Adrenal gland (tissue), 12 donors: ENCODE results near the gene DUSP8. TPM values are rescaled to one million over a fixed set of nuclear protein-coding genes. Genes with fewer than 3 reads are reported as not detected.
"Not testable (repeated sequence)": the region's sequence is repeated elsewhere in the genome, so short reads cannot be mapped to it uniquely, and the experiment has no call there.

Experiments
- DNase-seq, 7 donors: peaks; one replicate each; pipeline ENCODE4 v3.0.0-alpha.2; 2019 to 2020
- H3K27ac ChIP-seq, 5 donors: fragments of 200-600 bp; sonication (generic) in 4 of 5; 1 replicate in 3 of 5; 2 replicates in 2 of 5; pipeline versions ENCODE4 v1.5.1 to v1.8.0; 2016 to 2020; ENCODE audit warnings: mild to moderate bottlenecking in 1 of 5
- H3K27me3 ChIP-seq: fragments of 200-600 bp; 2 replicates; pipeline ENCODE4 v1.8.0; 2021
- H3K36me3 ChIP-seq, 2 donors: fragments of 200-600 bp; replicated peaks in 1 of 2; 1 replicate in 1 of 2; 2 replicates in 1 of 2; pipeline versions ENCODE4 v1.5.1 to v1.8.0; 2018 to 2022
- H3K4me1 ChIP-seq, 2 donors: fragments of 200-600 bp; replicated peaks in 1 of 2; 1 replicate in 1 of 2; 2 replicates in 1 of 2; pipeline versions ENCODE4 v1.5.1 to v1.8.0; 2018 to 2021
- H3K4me3 ChIP-seq, 4 donors: fragments of 200-600 bp; sonication (generic) in 3 of 4; one replicate each; pipeline ENCODE4 v1.5.1; 2016 to 2018
- H3K9me3 ChIP-seq, 3 donors: fragments of 200-600 bp; sonication (generic) in 1 of 3; replicated peaks in 1 of 3; 1 replicate in 2 of 3; 2 replicates in 1 of 3; pipeline versions ENCODE4 v1.5.1 to v1.8.0; 2016 to 2021
- POLR2A ChIP-seq, 2 donors: fragments of 450-650 bp; IDR thresholded peaks; one replicate each; pipeline ENCODE4 v1.6.1; 2017; ENCODE audit warnings: antibody characterized with exemption in 2 of 2, mild to moderate bottlenecking in 2 of 2, moderate library complexity in 1 of 2
- WGBS, 4 donors: extraction: QIAGEN DNeasy Blood & Tissue Kit in 2 of 4; methylation state at CpG; one replicate each; pipeline versions ENCODE4 v1.1.5 to v1.1.7; 2013 to 2017; 5-methylcytosine and 5-hydroxymethylcytosine counted together
- intact Hi-C, 2 donors: fragments of 100-400 bp; cut with DNase I; formaldehyde crosslinking; loops; one replicate each; pipeline versions ENCODE4 v1.14.1 to v1.15.0; 2022 to 2023
- polyA plus RNA-seq, 3 donors: library from polyadenylated mRNA; stranded (reverse); fragments of 200-250 nt in 2 of 3; fragments of 350-450 nt in 1 of 3; fragmentation: Illumina TruSeq in 1 of 3; extraction: RNeasy Lipid Tissue Mini Kit (QIAGEN cat#74804) in 1 of 3; gene quantifications; one replicate each; pipeline ENCODE4 v1.2.3, GENCODE V29; 2013 to 2014
- total RNA-seq, 9 donors: library from RNA; depleted of rRNA in 4 of 9; stranded (reverse); fragments of >200 nt in 4 of 9; fragments of 120-200 nt in 1 of 9; fragmentation: NEBNext Ultra II Directional in 1 of 9; extraction: Animal tissue kit (Norgen Biotek cat#: 25700) in 1 of 9; gene quantifications; one replicate each; pipeline versions ENCODE4 v1.1.0 to v1.2.4, GENCODE V29; 2013 to 2023
- TF ChIP-seq, protein P1 (sequence below), 6 experiments: fragments of 450-650 bp in 4 of 6; fragments of 200-600 bp in 2 of 6; sonication (generic) in 1 of 6; IDR thresholded peaks; 1 replicate in 5 of 6; 2 replicates in 1 of 6; pipeline versions ENCODE4 v1.5.1 to v1.8.0; 2016 to 2021; ENCODE audit warnings: antibody characterized with exemption in 6 of 6, mild to moderate bottlenecking in 2 of 6, moderate library complexity in 1 of 6
- donor health status: healthy with polysubstance abuse.
- donor health status: Bipolar disorder and iron deficiency.
- donor health status: DM: yes; HTN: yes; CAD: no.
- donor health status: DM: no; HTN: no; CAD: no.
- donor health status: DM: no; HTN: no; CAD: no.
- donor health status: DM: yes; HTN: yes; CAD: no.

DUSP8 gene
- total and polyA plus RNA-seq, 12 donors: 0.22 to 6.3 (median 2.0) TPM

GRCh38 chr11:1597994-1598380 lies 25.9 kb upstream of the DUSP8 start, which contains the start of gene KRTAP5-2:
Gene KRTAP5-2 (minus strand): TSS chr11:1598294. CDS start chr11:1598250, 44 bp downstream.
- 20 to 58% (median 46%) methylated on average over 1 to 4 of the region's 4 CpGs; no CpG with 5 or more reads in 1 of the 4 donors for WGBS, 4 donors
- Histone ChIP-seq H3K4me3 (no peak within 1 kb of the TSS), H3K27ac (no peak within 1 kb of the TSS), H3K27me3 (peaks cover 17% of the 10 kb centered on the region), H3K9me3 (no peaks in the 10 kb centered on the region), H3K4me1 (no peaks in the 10 kb centered on the region), H3K36me3 (no peaks in the 10 kb centered on the region)
- intact Hi-C loops: no loop called here
- TF ChIP-seq, protein P1, sequence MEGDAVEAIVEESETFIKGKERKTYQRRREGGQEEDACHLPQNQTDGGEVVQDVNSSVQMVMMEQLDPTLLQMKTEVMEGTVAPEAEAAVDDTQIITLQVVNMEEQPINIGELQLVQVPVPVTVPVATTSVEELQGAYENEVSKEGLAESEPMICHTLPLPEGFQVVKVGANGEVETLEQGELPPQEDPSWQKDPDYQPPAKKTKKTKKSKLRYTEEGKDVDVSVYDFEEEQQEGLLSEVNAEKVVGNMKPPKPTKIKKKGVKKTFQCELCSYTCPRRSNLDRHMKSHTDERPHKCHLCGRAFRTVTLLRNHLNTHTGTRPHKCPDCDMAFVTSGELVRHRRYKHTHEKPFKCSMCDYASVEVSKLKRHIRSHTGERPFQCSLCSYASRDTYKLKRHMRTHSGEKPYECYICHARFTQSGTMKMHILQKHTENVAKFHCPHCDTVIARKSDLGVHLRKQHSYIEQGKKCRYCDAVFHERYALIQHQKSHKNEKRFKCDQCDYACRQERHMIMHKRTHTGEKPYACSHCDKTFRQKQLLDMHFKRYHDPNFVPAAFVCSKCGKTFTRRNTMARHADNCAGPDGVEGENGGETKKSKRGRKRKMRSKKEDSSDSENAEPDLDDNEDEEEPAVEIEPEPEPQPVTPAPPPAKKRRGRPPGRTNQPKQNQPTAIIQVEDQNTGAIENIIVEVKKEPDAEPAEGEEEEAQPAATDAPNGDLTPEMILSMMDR (IDR thresholded peaks at IDR 0.05): no peak
- TF ChIP-seq POLR2A (IDR thresholded peaks at IDR 0.05): no peak
- no peak for DNase-seq

DNA sequence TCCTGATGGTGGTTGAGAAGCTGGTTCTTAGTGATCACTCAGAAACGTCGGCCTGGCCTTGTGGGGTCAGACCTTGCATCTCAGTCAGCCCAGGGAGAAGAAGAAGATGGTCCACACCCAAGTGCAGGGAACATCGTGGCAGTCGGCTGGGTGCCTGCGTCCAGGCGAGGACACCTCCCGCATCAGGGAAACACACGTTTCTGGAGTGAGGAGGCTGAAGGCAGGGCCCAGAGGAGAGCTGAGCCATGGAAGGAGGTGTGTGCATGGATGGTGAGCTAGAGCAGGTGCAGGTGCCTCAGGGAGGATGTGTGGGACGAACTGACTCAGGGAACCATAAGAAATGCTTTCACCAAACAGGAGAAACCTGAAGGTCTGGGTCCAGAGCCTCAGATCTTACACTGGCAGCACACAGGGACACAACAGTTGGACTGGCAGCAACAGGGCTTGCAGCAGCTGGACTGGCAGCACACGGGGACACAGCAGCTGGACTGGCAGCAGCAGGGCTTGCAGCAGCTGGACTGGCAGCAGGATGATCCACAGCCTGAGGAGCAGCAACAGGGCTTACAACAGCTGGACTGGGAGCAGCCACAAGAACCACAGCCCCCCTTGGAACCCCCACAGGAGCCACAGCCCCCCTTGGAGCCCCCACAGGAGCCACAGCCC lies 25.4 kb upstream of the DUSP8 start:
- no peak overlapping the region for H3K27ac ChIP-seq
- no peak for DNase-seq
- TF ChIP-seq, protein P1 (IDR thresholded peaks at IDR 0.05): no peak
- TF ChIP-seq POLR2A (IDR thresholded peaks at IDR 0.05): no peak
- H3K4me1 ChIP-seq: no peaks in the 10 kb centered on the region
- no peak overlapping the region for H3K4me3 ChIP-seq
- H3K27me3 ChIP-seq: peaks cover 17% of the 10 kb centered on the region
- H3K9me3 ChIP-seq: no peaks in the 10 kb centered on the region
- 64 to 79% (median 75%) methylated on average over 8 to 10 of the region's 10 CpGs for WGBS, 4 donors
- H3K36me3 ChIP-seq: no peaks in the 10 kb centered on the region
- intact Hi-C loops: no loop called here

GRCh38 chr11:1596576-1597121 lies 24.6 kb upstream of the DUSP8 start:
- 64 to 68% (median 66%) methylated on average over 16 to 19 of the region's 19 CpGs for WGBS, 4 donors
- H3K4me3 ChIP-seq, H3K36me3 ChIP-seq, H3K9me3 ChIP-seq, intact Hi-C loops, DNase-seq, H3K4me1 ChIP-seq, H3K27ac ChIP-seq: not testable (repeated sequence)
- peaks cover 22% of the 10 kb centered on the region for H3K27me3 ChIP-seq

- H3K27me3 ChIP-seq: peaks cover 25% of the 10 kb centered on the region
- H3K36me3 ChIP-seq, DNase-seq, H3K4me1 ChIP-seq, H3K27ac ChIP-seq, H3K4me3 ChIP-seq, intact Hi-C loops, H3K9me3 ChIP-seq: not testable (repeated sequence)
- 54 to 60% (median 57%) methylated on average over 11 of the region's 11 CpGs for WGBS, 4 donors
Observed at GRCh38 chr11:1595994-1596575, 24.0 kb upstream of the DUSP8 start.

GRCh38 chr11:1592628-1593027 lies 20.6 kb upstream of the DUSP8 start:
- Histone ChIP-seq H3K27ac (no peak overlapping the region), H3K27me3 (peaks cover 25% of the 10 kb centered on the region), H3K4me1 (no peaks in the 10 kb centered on the region), H3K9me3 (no peaks in the 10 kb centered on the region), H3K36me3 (no peaks in the 10 kb centered on the region), H3K4me3 (no peak overlapping the region)
- WGBS, 4 donors: 71 to 78% (median 75%) methylated on average over 9 of the region's 9 CpGs
- TF ChIP-seq, protein P1 (IDR thresholded peaks at IDR 0.05): no peak
- no peak for TF ChIP-seq POLR2A (IDR thresholded peaks at IDR 0.05)
- no peak for DNase-seq
- intact Hi-C loops: no loop called here
